Mucosa of stomach (tissue), 1 donor: ENCODE data around the gene SLC49A3.

Source experiments
- H3K27me3 ChIP-seq: one replicate; pipeline ENCODE4 v1.7.0; 2013; ENCODE audit warnings: mild to moderate bottlenecking, low read length; ENCODE audit not compliant: control insufficient read depth, insufficient read depth
- H3K36me3 ChIP-seq: one replicate; pipeline ENCODE4 v1.7.0; 2013; ENCODE audit warnings: low read length; ENCODE audit not compliant: control insufficient read depth, insufficient read depth
- H3K4me1 ChIP-seq: one replicate; pipeline ENCODE4 v1.7.0; 2013; ENCODE audit warnings: mild to moderate bottlenecking, low read length; ENCODE audit not compliant: control insufficient read depth, insufficient read depth
- H3K4me3 ChIP-seq: one replicate; pipeline ENCODE4 v1.7.0; 2013; ENCODE audit warnings: low read length
- H3K9ac ChIP-seq: one replicate; pipeline ENCODE4 v1.7.0; 2013; ENCODE audit warnings: mild to moderate bottlenecking, low read length, moderate library complexity
- H3K9me3 ChIP-seq: one replicate; pipeline ENCODE4 v1.7.0; 2013; ENCODE audit warnings: mild to moderate bottlenecking, low read length, moderate library complexity; ENCODE audit not compliant: control insufficient read depth
- donor health status: Pancreatic carcinoma.

Gene SLC49A3

DNA sequence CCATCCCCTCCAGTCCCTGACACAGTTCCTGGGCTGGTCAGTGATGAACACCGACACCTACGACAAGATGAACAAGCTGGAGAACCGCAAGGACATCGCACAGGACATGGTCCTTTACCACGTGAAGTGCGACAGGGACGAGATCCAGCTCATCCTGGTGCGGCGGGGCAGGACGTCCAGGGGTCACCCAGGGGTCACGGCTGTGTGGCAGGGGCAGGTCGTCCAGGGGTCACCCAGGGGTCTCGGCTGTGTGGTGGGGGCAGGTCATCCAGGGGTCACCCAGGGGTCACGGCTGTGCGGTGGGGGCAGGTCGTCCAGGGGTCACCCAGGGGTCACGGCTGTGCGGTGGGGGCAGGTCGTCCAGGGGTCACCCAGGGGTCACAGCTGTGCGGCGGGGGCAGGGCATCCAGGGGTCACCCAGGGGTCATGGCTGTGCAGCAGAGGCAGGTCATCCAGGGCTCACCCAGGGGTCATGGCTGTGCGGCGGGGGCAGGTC is 31.6 kb downstream of the SLC49A3 start:
- H3K27me3 ChIP-seq = peaks cover 4% of the 10 kb centered on the region
- no peaks in the 10 kb centered on the region for H3K4me1 ChIP-seq
- H3K9ac ChIP-seq = no peak overlapping the region
- H3K36me3 ChIP-seq = no peaks in the 10 kb centered on the region
- H3K9me3 ChIP-seq = no peaks in the 10 kb centered on the region
- no peak overlapping the region for H3K4me3 ChIP-seq

DNA sequence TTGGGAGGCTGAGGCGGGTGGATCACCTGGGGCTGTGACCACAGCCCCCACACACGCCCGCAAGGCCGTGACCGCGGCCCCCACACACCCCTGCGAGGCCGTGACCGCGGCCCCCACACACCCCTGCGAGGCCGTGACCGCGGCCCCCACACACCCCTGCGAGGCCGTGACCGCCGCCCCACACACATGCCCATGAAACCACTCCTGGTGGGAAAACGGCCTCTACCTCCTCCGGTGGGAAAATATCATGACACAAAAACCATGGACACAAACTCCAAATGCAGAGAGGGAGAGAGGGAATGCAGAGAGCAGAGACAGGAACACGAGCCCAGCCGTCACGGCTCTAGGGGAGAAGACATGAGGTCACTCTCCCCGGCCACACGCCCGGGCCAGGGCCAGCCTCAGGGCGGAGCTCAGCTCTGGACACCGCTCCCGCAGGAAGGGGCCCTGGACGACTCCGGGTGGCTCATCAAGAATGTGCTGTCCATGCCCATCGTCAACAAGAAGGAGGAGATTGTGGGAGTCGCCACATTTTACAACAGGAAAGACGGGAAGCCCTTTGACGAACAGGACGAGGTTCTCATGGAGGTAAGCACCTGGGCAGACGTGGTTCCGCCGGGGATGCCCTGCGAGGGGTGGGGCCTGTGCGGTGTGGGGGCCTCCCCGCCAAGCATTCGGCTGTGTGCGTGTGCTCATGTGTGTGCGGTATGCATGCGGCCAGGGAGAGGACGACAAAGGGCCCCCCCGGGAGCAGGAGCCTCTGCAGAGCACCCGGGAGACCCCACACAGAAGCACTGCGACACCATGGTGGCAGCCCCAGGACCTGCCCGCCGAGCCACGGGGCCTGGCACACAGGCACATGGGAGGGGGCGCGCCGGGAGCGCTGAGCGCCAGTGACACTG is 32.3 kb downstream of the SLC49A3 start:
- no peaks in the 10 kb centered on the region for H3K9me3 ChIP-seq

DNA sequence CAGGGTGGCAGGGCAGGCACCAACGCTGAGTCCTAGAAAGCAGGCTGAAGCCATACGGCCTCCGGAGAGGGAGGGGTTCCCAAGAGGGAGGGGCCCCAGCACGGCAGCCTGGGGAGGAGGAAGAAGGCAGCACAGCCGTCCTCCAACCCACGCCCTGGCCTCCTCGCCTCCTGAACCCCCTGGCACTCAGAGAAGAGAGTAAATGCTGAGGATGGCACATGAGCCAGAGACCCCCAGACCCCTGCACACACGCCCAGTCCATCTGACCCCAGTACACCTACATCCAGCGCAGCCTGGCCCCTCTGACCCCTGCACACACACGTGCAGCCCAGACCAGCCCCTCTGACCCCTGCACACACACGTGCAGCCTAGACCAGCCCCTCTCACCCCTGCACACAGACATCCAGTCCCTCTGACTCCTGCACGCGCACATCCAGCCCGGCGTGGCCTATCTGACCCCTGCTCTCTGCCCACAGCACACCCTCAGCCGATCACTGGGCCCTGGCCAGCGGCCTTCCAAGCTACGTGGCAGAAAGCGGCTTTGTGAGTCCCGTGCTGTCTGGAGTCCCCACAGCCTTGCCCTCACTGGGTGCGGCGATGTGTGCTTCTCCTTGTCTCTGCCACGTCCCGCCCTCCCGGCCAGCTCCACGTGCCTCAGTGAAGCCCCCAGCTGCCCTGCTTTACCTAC is 33.3 kb downstream of the SLC49A3 start:
- Histone ChIP-seq H3K27me3 (peaks cover 18% of the 10 kb centered on the region), H3K4me3 (no peak overlapping the region), H3K9ac (no peak overlapping the region), H3K9me3 (no peaks in the 10 kb centered on the region), H3K36me3 (no peaks in the 10 kb centered on the region), H3K4me1 (no peaks in the 10 kb centered on the region)

More for the DNA sequence above, 32.3 kb downstream of the SLC49A3 start:
- no peaks in the 10 kb centered on the region for H3K36me3 ChIP-seq
- H3K4me1 ChIP-seq = no peaks in the 10 kb centered on the region
- no peak overlapping the region for H3K4me3 ChIP-seq
- H3K27me3 ChIP-seq = peaks cover 7% of the 10 kb centered on the region
- H3K9ac ChIP-seq = no peak overlapping the region

DNA sequence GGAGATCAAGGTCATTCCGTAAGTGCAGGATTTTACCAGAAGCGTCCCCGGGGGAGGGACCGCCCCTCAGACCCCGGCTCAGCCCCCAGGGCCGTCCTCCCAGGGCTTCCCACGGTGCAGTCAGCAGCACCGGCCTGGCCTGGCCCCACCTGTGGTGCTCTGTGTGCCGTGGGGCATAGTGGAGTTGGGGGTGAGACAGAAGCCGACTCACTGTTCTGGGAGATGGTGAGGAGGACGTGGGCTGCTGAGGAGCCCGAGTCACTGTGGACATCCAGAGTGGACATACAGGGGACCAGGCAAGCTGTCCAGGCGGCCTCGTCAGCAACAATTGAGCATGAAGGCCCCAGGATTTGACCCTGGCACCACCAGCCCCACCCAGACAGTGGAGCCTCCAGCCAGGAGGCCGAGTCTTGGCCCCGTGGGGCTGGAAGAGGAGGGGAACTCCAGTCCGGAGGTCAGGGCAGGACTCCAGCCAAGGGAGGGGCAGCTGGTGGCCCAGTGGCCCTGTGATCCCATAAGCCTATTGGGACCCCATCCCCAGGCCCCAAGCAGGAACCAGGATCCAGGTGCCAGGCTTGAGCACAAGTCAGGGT is 34.0 kb downstream of the SLC49A3 start:
- Histone ChIP-seq H3K4me3 (no peak overlapping the region), H3K27me3 (peaks cover 25% of the 10 kb centered on the region), H3K9ac (no peak overlapping the region), H3K4me1 (no peaks in the 10 kb centered on the region), H3K9me3 (no peaks in the 10 kb centered on the region), H3K36me3 (no peaks in the 10 kb centered on the region)

DNA sequence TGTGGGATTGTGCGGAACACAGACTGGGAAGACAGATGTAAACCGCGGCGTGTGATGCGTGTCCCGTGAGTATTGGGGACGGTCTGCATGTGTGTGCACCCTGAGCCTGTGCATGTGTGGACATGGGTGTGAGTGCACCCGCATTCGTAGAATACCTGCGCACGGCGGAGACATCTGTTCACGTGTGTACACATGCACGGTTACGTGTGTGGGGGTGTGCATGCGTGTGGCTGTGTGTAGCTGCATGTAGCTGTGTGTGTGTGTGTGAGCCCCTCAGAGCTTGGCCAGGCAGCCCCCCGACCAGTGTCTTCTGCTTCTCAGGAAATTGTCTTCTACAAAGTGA is 34.5 kb downstream of the SLC49A3 start:
- Histone ChIP-seq H3K4me3 (no peak overlapping the region), H3K4me1 (no peaks in the 10 kb centered on the region), H3K9me3 (no peaks in the 10 kb centered on the region), H3K36me3 (no peaks in the 10 kb centered on the region), H3K27me3 (peaks cover 26% of the 10 kb centered on the region), H3K9ac (no peak overlapping the region)

DNA sequence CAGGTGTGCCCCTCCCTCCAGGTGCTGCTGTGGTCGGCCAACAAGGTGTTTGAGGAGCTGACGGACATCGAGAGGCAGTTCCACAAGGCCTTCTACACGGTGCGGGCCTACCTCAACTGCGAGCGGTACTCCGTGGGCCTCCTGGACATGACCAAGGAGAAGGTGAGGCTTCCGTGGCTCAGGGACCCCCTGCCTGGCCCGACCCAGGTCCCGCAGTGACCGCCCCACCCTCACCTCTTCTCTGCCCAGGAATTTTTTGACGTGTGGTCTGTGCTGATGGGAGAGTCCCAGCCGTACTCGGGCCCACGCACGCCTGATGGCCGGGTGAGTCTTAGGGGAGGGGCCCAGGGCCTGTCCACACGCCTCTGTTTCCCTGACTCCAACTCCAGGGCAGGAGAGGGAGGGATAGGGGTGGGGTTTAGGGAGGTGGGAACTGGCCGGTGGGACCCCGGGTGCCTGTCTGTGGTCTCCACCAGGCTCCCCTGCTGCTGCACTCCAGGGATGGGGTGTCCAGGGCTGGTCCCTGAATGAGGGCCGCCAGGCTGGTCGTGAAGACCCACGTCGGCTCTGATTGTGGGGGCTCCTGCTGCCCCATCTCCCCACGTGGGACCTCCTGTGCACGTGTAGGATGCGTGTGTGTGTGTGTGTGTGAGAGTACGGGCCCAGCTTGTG is 35.0 kb downstream of the SLC49A3 start:
- no peak overlapping the region for H3K9ac ChIP-seq
- no peaks in the 10 kb centered on the region for H3K4me1 ChIP-seq
- peaks cover 26% of the 10 kb centered on the region for H3K27me3 ChIP-seq

DNA sequence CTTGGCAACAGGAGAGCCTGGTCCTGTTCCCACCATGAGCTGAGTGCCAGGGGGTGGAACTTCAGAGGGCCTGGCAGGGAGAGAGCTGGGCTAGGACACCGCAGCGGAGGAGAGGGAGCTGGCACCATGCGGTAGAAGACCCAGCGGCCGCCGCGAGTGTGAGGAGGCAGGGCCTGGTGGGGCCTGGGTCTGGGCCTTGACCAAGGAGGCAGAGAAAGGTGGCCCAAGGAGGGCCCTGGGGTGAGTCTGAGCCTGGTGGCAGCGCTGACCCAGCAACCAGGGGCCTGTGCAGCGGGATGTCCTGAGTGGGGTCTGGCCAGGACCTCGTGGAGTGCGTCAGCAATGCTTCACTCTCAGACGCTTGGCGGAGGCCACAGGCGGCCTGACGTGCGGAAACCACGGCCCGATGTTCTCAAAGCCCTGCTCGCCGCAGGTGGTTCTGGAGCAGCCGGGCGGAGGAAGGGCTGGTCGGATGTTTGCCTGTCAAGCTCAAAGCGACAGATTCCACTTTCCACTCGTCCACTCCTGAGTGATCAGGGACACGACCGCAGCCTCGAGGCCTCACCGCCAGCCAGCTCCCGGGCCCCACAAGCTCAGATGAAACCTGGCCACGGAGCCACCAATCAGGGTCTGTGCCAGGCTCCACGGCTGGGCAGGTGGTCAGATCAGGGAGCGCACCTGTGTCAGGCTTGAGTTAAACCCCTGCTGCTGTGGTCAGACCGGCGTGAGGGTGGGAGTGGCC is 35.7 kb downstream of the SLC49A3 start:
- Histone ChIP-seq H3K27me3 (peaks cover 28% of the 10 kb centered on the region), H3K9ac (no peak overlapping the region), H3K4me3 (no peak overlapping the region), H3K4me1 (no peaks in the 10 kb centered on the region), H3K9me3 (no peaks in the 10 kb centered on the region), H3K36me3 (no peaks in the 10 kb centered on the region)

More for the DNA sequence above, 35.0 kb downstream of the SLC49A3 start:
- H3K36me3 ChIP-seq = no peaks in the 10 kb centered on the region
- no peaks in the 10 kb centered on the region for H3K9me3 ChIP-seq
- no peak overlapping the region for H3K4me3 ChIP-seq

DNA sequence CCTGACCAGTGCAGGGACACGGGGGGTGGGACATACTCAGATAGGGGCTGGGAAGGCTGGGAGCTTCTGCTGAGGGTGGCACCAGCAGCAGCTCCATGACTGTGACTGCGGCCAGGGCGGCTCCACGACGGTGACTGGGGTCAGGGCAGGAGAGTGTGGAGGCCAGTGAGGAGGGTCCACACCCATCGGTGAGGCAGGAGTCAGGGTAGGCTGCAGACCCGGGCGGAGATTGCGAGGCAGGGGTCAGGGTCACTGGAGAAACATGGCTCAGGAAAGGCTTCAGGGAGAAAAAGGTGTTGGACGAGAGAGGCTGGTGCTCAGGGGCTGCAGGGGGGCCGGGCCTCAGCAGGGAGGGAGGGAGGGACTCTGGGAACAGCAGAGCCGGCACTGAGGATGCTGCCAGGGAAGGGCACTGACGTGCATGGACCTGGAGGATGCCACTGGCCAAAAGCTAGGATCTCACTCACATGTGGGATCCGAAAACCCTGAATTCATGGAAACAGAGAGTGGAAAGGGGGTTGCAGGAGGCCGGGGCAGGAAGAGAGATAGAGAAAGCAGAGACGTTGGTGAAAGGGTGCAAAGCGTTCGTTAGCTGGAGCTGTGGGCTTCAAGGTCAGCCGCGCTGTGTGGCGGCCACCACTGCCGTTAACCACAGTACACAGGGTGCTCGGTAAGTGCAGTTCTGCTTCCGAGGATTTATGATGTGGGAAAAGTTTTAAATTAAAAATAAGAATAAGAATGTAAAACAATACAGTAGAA is 36.9 kb downstream of the SLC49A3 start:
- no peaks in the 10 kb centered on the region for H3K4me1 ChIP-seq
- H3K9ac ChIP-seq = no peak overlapping the region
- no peaks in the 10 kb centered on the region for H3K36me3 ChIP-seq
- H3K9me3 ChIP-seq = no peaks in the 10 kb centered on the region
- H3K4me3 ChIP-seq = no peak overlapping the region
- peaks cover 34% of the 10 kb centered on the region for H3K27me3 ChIP-seq

DNA sequence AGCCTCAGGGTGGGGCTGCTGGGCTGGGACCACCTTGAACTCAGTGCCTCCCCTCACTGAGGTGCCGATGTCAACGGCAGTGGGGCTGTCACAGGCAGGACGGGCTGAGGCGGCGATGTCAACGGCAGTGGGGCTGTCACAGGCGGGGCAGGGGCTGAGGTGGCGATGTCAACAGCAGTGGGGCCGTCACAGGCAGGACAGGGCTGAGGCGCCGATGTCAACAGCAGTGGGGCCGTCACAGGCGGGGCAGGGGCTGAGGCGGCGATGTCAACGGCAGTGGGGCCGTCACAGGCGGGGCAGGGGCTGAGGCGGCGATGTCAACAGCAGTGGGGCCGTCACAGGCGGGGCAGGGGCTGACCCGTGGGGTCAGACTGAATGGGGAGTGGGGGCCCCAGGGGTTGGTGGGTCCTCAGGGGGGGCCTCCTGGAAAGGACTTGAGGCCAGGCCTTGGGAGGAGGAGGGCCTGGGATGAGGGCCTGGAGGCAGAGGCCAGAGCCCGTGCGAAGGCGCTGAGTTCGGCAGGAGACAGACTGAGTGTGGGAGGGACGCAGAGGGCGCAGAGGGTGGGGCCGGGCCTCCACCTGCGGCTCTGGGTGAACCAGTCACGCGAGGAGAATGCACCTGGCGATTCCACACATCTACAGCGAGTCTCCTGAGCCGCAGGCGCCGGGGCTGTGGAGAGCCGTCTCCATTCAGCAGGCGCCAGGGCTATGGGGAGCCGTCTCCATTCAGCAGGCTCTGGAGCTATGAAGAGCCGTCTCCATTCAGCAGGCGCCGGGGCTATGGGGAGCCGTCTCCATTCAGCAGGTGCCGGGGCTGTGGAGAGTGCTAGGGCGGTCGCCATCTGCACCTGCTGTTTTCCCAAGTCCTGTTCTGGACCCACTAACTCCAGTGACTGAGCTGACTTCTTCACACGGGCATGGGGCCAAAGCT is 37.7 kb downstream of the SLC49A3 start:
- H3K9ac ChIP-seq = no peak overlapping the region
- no peaks in the 10 kb centered on the region for H3K4me1 ChIP-seq
- H3K4me3 ChIP-seq = no peak overlapping the region
- no peaks in the 10 kb centered on the region for H3K9me3 ChIP-seq
- H3K27me3 ChIP-seq = peaks cover 34% of the 10 kb centered on the region
- H3K36me3 ChIP-seq = no peaks in the 10 kb centered on the region

DNA sequence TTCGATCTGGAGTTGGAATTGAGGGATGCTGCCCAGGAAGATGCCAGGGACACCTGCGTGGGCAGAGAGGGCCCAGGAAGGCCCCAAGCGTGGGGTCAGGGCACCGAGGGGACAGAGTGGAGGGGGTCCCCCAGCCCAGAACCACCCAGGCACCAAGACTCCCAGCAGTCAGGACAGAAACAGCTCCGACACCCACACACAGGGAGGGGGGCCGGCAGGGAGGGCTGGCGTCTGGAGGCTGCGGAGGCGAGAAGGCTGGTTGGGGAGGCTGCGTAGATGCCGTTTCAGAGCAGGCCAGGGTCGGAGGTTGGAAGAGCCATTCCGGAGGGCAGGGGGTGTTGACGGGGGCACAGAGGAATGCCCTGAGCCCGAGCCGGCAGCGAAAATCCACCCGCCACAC is 38.5 kb downstream of the SLC49A3 start:
- Histone ChIP-seq H3K9ac (no peak overlapping the region), H3K27me3 (peaks cover 33% of the 10 kb centered on the region), H3K9me3 (no peaks in the 10 kb centered on the region), H3K4me3 (no peak overlapping the region), H3K36me3 (no peaks in the 10 kb centered on the region), H3K4me1 (no peaks in the 10 kb centered on the region)
